GM12878 (cell line): ENCODE results near the gene DDAH1. TPM values are rescaled to one million over a fixed set of nuclear protein-coding genes. Genes with fewer than 3 reads are reported as not detected.

ENCODE experiments used
- ATAC-seq: fragments of 200-7000 bp; cut with Tn5 transposase; 3 replicates; pipeline ENCODE4 v1.9.1; 2020; ENCODE audit warnings: mild to moderate bottlenecking, moderate library complexity
- BruUV-seq: library from RNA; stranded (reverse); fragments of 400-500 nt; replicated peaks from 2 replicates; lab custom pipeline; 2021; lab: Mats Ljungman, UMichigan
- CTCF ChIA-PET: fragments of 300-600 bp; sonication (Branson Sonifier 250); formaldehyde crosslinking; extraction: SDS; loops from one replicate; lab custom pipeline; 2021; ENCODE audit warnings: inconsistent platforms; lab: Yijun Ruan, JAX
- POLR2A ChIA-PET: fragments of 350-600 bp; formaldehyde crosslinking; extraction: SDS; loops from one replicate; lab custom pipeline; 2021; ENCODE audit warnings: inconsistent platforms; lab: Charles Lee
- RAD21 ChIA-PET: fragments of 300-600 bp; sonication (Branson Sonifier 250); formaldehyde crosslinking; loops from one replicate; lab custom pipeline; 2023; ENCODE audit warnings: antibody characterized with exemption; ENCODE audit not compliant: unreplicated experiment; lab: Charles Lee
- SMC1A ChIA-PET: fragments of 300-600 bp; sonication (Branson Sonifier 250); formaldehyde crosslinking; loops from one replicate; lab custom pipeline; 2023; ENCODE audit not compliant: unreplicated experiment, uncharacterized antibody; lab: Charles Lee
- DNase-seq: peaks from one replicate; pipeline ENCODE4 v3.0.0-alpha.2; 2011; ENCODE audit warnings: low read depth, low spot score
- FAIRE-seq: peaks from 3 replicates; lab custom pipeline; 2011; peaks lifted over from hg19 to GRCh38; lab: Jason Lieb, UNC
- H2AFZ ChIP-seq: 2 replicates; pipeline ENCODE4 v1.6.0; 2011; ENCODE audit warnings: low read depth, low read length, control low read depth; ENCODE audit not compliant: control insufficient read depth
- H3K27ac ChIP-seq: 2 replicates; pipeline ENCODE4 v1.5.1; 2011; ENCODE audit warnings: control low read depth; ENCODE audit not compliant: control insufficient read depth, insufficient read depth
- H3K27me3 ChIP-seq, 2 experiments: replicated peaks in 1 of 2; 2 replicates each; pipeline versions ENCODE4 v1.6.0 to v1.6.1; 2011; ENCODE audit warnings: low read length in 1 of 2; ENCODE audit not compliant: control insufficient read depth in 2 of 2, insufficient read depth in 2 of 2
- H3K36me3 ChIP-seq, 2 experiments: 2 replicates each; pipeline ENCODE4 v1.5.1; 2011; ENCODE audit warnings: low read length in 1 of 2; ENCODE audit not compliant: control insufficient read depth in 2 of 2, insufficient read depth in 2 of 2
- H3K4me1 ChIP-seq: 2 replicates; pipeline ENCODE4 v1.6.1; 2011; ENCODE audit warnings: mild to moderate bottlenecking, low read length, moderate library complexity, mixed read lengths; ENCODE audit not compliant: control insufficient read depth, insufficient read depth
- H3K4me2 ChIP-seq: 2 replicates; pipeline ENCODE4 v1.6.0; 2011; ENCODE audit warnings: control low read depth; ENCODE audit not compliant: control insufficient read depth, insufficient read depth
- H3K4me3 ChIP-seq: fragments of 200-600 bp; sonication (generic); 2 replicates; pipeline ENCODE4 v1.5.1; 2016
- H3K79me2 ChIP-seq: 2 replicates; pipeline ENCODE4 v1.6.0; 2011; ENCODE audit warnings: low read length; ENCODE audit not compliant: control insufficient read depth, insufficient read depth
- H3K9ac ChIP-seq: 2 replicates; pipeline ENCODE4 v1.8.0; 2011; ENCODE audit warnings: low read length, control low read depth, mixed read lengths; ENCODE audit not compliant: control insufficient read depth, insufficient read depth
- H3K9me3 ChIP-seq: replicated peaks from 3 replicates; pipeline ENCODE4 v1.5.1; 2011; ENCODE audit warnings: mild to moderate bottlenecking, low read length; ENCODE audit not compliant: control insufficient read depth, insufficient read depth
- H4K20me1 ChIP-seq: 2 replicates; pipeline ENCODE4 v1.6.0; 2011; ENCODE audit not compliant: control insufficient read depth, insufficient read depth
- EZH2 ChIP-seq: IDR thresholded peaks from 2 replicates; pipeline ENCODE4 v1.6.1; 2012; ENCODE audit warnings: low read depth, mild to moderate bottlenecking, control low read depth, inconsistent platforms, low read length, borderline replicate concordance; ENCODE audit not compliant: control insufficient read depth
- PAX5 ChIP-seq: IDR thresholded peaks from 2 replicates; pipeline ENCODE4 v1.6.1; 2011; ENCODE audit warnings: low read depth, low read length, borderline replicate concordance
- RAD21 ChIP-seq: IDR thresholded peaks from 2 replicates; pipeline ENCODE4 v1.6.1; 2011; ENCODE audit warnings: mild to moderate bottlenecking, low read depth, low read length, moderate library complexity; ENCODE audit not compliant: insufficient read depth
- RUNX3 ChIP-seq: IDR thresholded peaks from 2 replicates; pipeline ENCODE4 v1.6.1; 2012; ENCODE audit warnings: low read length, inconsistent platforms
- SMARCA5 ChIP-seq: fragments of 450-650 bp; IDR thresholded peaks from 2 replicates; pipeline ENCODE4 v1.6.1; 2017; ENCODE audit warnings: mild to moderate bottlenecking
- SREBF2 ChIP-seq: IDR thresholded peaks from 2 replicates; pipeline ENCODE4 v1.6.1; 2012; ENCODE audit warnings: mild to moderate bottlenecking, low read length
- SUZ12 ChIP-seq: fragments of 200-600 bp; sonication (generic); IDR thresholded peaks from one replicate; pipeline ENCODE4 v1.6.1; 2018; ENCODE audit warnings: antibody characterized with exemption, mild to moderate bottlenecking; ENCODE audit not compliant: unreplicated experiment
- ZBED1 ChIP-seq: IDR thresholded peaks from 2 replicates; pipeline ENCODE4 v1.6.1; 2016; ENCODE audit warnings: borderline replicate concordance
- ZNF274 ChIP-seq: IDR thresholded peaks from one replicate; pipeline ENCODE4 v1.8.0; 2011; ENCODE audit not compliant: insufficient read length, insufficient read depth
- ZZZ3 ChIP-seq: IDR thresholded peaks from 2 replicates; pipeline ENCODE4 v1.6.1; 2011; ENCODE audit warnings: low read depth; ENCODE audit not compliant: control insufficient read depth, insufficient read length
- WGBS: methylation state at CpG from one replicate; pipeline ENCODE4 v1.1.6; 2016; ENCODE audit warnings: low lambda C conversion rate; ENCODE audit not compliant: insufficient replicate concordance, insufficient coverage; ENCODE audit errors: missing lambda C conversion rate; 5-methylcytosine and 5-hydroxymethylcytosine counted together
- in situ Hi-C: fragments of 300-500 bp; cut with MboI; formaldehyde crosslinking; loops from 9 replicates; pipeline ENCODE4 v1.14.3; 2018; ENCODE audit warnings: mixed read lengths
- intact Hi-C: fragments of 100-400 bp; cut with micrococcal nuclease; formaldehyde crosslinking; loops from one replicate; pipeline ENCODE4 v1.14.2; 2022; ENCODE audit not compliant: unreplicated experiment
- polyA plus RNA-seq, 11 experiments: library from polyadenylated mRNA; depleted of rRNA in 4 of 11; unstranded in 6 of 11; stranded (reverse) in 5 of 11; fragments of >200 nt; fragmentation: Nextera tagmentation in 4 of 11; fragmentation: Illumina TruSeq in 1 of 11; extraction: Ambion mirVana in 4 of 11; extraction: Trizol in 1 of 11; gene quantifications; 1 replicate in 1 of 11; 2 replicates in 10 of 11; pipeline versions ENCODE4 v1.2.1 to v1.2.3, GENCODE V29; 2011 to 2016; ENCODE audit warnings: inconsistent platforms in 2 of 11, missing spikeins in 2 of 11, low read depth in 1 of 11
- total RNA-seq, 4 experiments: library from RNA; depleted of rRNA in 3 of 4; stranded (reverse); fragments of >200 nt in 3 of 4; fragmentation: Illumina TruSeq in 1 of 4; extraction: Trizol in 1 of 4; gene quantifications; 2 replicates each; pipeline versions ENCODE4 v1.2.1 to v1.2.3, GENCODE V29; 2013 to 2021
- TF ChIP-seq, protein P1 (sequence below), 3 experiments: IDR thresholded peaks in 2 of 3; conservative IDR thresholded peaks in 1 of 3; 2 replicates each; pipeline ENCODE4 v1.5.1; 2011; ENCODE audit warnings: low read depth in 3 of 3, low read length in 3 of 3, mild to moderate bottlenecking in 3 of 3, control low read depth in 2 of 3, moderate library complexity in 2 of 3, inconsistent platforms in 1 of 3, mixed read lengths in 1 of 3; ENCODE audit not compliant: control insufficient read depth in 2 of 3, insufficient read depth in 1 of 3; ENCODE audit errors: extremely low read depth in 1 of 3
- TF ChIP-seq, protein P2 (sequence below): fragments of 450-650 bp; IDR thresholded peaks from 2 replicates; pipeline ENCODE4 v1.6.1; 2017; ENCODE audit warnings: low read depth, mild to moderate bottlenecking, moderate library complexity
- TF ChIP-seq, protein P3 (sequence below): IDR thresholded peaks from 2 replicates; pipeline ENCODE4 v1.6.1; 2012; ENCODE audit warnings: low read depth, low read length, improper control_type of control experiment

DDAH1 gene
- total and polyA plus RNA-seq, 10 of the 15 experiments (the other 5 are each of a cell fraction or from before 2014, with no cell fraction given), result 0.07 to 0.88 (median 0.27) TPM; not detected in 6

DNA sequence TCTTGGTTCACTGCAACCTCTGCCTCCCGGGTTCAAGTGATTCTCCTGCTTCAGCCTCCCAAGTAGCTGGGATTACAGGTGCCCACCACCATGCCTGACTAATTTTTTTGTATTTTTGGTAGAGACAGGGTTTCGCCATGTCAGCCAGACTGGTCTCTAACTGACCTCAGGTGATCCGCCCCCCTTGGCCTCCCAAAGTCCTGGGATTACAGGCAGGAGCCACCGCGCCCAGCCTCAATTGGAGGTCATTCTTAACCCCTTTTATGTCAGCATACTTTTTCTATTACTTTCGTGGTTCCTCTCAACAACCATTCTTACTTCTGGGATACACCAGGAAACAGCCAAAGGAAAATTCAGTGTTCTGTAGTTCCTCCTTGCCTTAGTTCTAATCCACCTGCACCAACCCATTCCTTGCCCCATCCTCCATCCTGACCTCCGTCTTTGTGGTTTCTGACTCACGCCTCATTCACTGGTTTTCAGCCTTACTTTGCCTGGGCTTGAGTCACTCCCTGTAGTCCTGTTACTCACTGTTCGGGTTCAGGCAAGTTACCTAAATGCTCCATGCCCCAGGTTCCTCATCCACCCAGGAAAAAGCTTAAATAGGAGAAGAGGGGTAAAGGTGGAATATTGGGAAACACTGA lies 175.6 kb downstream of the DDAH1 start:
- Histone ChIP-seq H3K4me1 (peaks cover 11% of the 10 kb centered on the region), H3K27ac (no peak overlapping the region), H3K27me3 (no peaks in the 10 kb centered on the region), H3K36me3 (no peaks in the 10 kb centered on the region), H3K4me3 (no peak overlapping the region), H3K9me3 (no peaks in the 10 kb centered on the region), H3K4me2 (peak overlapping the region; percentile 65; the same call in 1 of the 2 replicates), H3K79me2 (no peaks in the 10 kb centered on the region), H2AFZ (no peak overlapping the region; the same call in 1 of the 2 replicates), H3K9ac (no peak overlapping the region), H4K20me1 (no peaks in the 10 kb centered on the region)
- RAD21 ChIA-PET, result no interaction called here
- intact Hi-C loops, result no loop called here
- ATAC-seq, result no peak
- in situ Hi-C loops, result no loop called here
- POLR2A ChIA-PET, result no interaction called here
- TF ChIP-seq RUNX3 (peak; percentile 47; the same call in 1 of the 2 replicates), ZNF274 (no peak)
- TF ChIP-seq, protein P1, sequence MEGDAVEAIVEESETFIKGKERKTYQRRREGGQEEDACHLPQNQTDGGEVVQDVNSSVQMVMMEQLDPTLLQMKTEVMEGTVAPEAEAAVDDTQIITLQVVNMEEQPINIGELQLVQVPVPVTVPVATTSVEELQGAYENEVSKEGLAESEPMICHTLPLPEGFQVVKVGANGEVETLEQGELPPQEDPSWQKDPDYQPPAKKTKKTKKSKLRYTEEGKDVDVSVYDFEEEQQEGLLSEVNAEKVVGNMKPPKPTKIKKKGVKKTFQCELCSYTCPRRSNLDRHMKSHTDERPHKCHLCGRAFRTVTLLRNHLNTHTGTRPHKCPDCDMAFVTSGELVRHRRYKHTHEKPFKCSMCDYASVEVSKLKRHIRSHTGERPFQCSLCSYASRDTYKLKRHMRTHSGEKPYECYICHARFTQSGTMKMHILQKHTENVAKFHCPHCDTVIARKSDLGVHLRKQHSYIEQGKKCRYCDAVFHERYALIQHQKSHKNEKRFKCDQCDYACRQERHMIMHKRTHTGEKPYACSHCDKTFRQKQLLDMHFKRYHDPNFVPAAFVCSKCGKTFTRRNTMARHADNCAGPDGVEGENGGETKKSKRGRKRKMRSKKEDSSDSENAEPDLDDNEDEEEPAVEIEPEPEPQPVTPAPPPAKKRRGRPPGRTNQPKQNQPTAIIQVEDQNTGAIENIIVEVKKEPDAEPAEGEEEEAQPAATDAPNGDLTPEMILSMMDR (IDR thresholded peaks at IDR 0.05 in 2 of 3, conservative IDR thresholded peaks at IDR 0.05 in 1 of 3; ENCODE audit: control insufficient read depth in 2 of 3, extremely low read depth in 1 of 3, insufficient read depth in 1 of 3, low read depth in 3 of 3, low read length in 3 of 3), result no peak
- DNase-seq, result no peak
- CTCF ChIA-PET, result interaction anchor here (0.6 kb wide), 1 partner anchor 35 kb away, joined by 3 read pairs; no protein-coding TSS in a partner anchor
- FAIRE-seq, result no peak
- 77% methylated on average over 9 of the region's 9 CpGs for WGBS
- BruUV-seq, result no TSS peak
- SMC1A ChIA-PET, result no interaction called here

DNA sequence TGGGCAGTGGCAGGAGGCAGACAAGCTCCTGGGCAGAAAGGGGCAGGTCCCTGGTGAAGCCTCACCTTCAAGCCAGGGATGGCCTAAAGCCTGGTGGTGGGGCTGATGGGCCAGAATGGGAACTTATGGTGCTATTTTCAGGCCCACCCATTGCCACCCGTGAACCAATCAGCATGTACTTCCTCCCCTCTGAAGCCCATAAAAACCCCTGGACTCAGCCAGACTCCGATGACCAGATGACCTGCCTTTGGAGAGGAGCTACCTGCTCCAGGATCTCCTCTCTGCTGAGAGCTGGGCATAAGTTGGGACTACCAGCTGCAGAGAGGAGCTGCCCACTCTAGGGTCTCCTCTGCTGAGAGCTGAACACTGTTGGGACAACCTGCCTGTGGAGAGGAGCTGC lies 180.8 kb downstream of the DDAH1 start:
- POLR2A ChIA-PET, result no interaction called here
- BruUV-seq, result no TSS peak
- TF ChIP-seq ZZZ3, result no peak
- no peak for TF ChIP-seq RAD21
- TF ChIP-seq ZNF274, result no peak
- no peak for TF ChIP-seq SREBF2
- TF ChIP-seq SUZ12, result no peak
- no peak for TF ChIP-seq ZBED1
- TF ChIP-seq, protein P2, sequence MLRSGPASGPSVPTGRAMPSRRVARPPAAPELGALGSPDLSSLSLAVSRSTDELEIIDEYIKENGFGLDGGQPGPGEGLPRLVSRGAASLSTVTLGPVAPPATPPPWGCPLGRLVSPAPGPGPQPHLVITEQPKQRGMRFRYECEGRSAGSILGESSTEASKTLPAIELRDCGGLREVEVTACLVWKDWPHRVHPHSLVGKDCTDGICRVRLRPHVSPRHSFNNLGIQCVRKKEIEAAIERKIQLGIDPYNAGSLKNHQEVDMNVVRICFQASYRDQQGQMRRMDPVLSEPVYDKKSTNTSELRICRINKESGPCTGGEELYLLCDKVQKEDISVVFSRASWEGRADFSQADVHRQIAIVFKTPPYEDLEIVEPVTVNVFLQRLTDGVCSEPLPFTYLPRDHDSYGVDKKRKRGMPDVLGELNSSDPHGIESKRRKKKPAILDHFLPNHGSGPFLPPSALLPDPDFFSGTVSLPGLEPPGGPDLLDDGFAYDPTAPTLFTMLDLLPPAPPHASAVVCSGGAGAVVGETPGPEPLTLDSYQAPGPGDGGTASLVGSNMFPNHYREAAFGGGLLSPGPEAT, result no peak
- no peak for TF ChIP-seq EZH2
- TF ChIP-seq, protein P3, sequence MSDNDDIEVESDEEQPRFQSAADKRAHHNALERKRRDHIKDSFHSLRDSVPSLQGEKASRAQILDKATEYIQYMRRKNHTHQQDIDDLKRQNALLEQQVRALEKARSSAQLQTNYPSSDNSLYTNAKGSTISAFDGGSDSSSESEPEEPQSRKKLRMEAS, result no peak
- no peak for TF ChIP-seq PAX5
- TF ChIP-seq SMARCA5, result no peak

More for the DNA sequence above, 180.8 kb downstream of the DDAH1 start:
- SMC1A ChIA-PET, result interaction anchor here (1.2 to 1.7 kb wide), 2 partner anchors 10 to 31 kb away, joined by 3 to 5 read pairs; no protein-coding TSS in a partner anchor
- no peak for DNase-seq
- no peak for ATAC-seq
- no peaks in the 10 kb centered on the region for H3K36me3 ChIP-seq
- intact Hi-C loops, result no loop called here
- WGBS, result 76% methylated on average over 2 of the region's 2 CpGs
- H2AFZ ChIP-seq, result no peak overlapping the region
- H3K4me2 ChIP-seq, result no peak overlapping the region
- CTCF ChIA-PET, result interaction anchor here (1.3 kb wide), 1 partner anchor 26 kb away, joined by 3 read pairs; no protein-coding TSS in a partner anchor
- FAIRE-seq, result no peak
- H3K4me1 ChIP-seq, result peaks cover 2% of the 10 kb centered on the region
- no peaks in the 10 kb centered on the region for H3K79me2 ChIP-seq
- H3K4me3 ChIP-seq, result no peak overlapping the region
- H3K27ac ChIP-seq, result no peak overlapping the region
- no peaks in the 10 kb centered on the region for H3K27me3 ChIP-seq
- no peaks in the 10 kb centered on the region for H3K9me3 ChIP-seq
- in situ Hi-C loops, result no loop called here
- no peaks in the 10 kb centered on the region for H4K20me1 ChIP-seq
- H3K9ac ChIP-seq, result no peak overlapping the region
- RAD21 ChIA-PET, result no interaction called here
